Spleen (tissue), 11 donors: ENCODE results near the gene EIF1AD. TPM values are rescaled to one million over a fixed set of nuclear protein-coding genes. Genes with fewer than 3 reads are reported as not detected.

Source experiments
- DNase-seq: peaks from one replicate; pipeline ENCODE4 v3.0.0-alpha.2; 2020
- H3K27ac ChIP-seq, 8 donors: fragments of 200-600 bp; sonication (generic) in 7 of 8; 1 replicate in 4 of 8; 2 replicates in 4 of 8; pipeline versions ENCODE4 v1.5.0 to v1.8.0; 2016 to 2021; ENCODE audit warnings: inconsistent platforms in 4 of 8, mild to moderate bottlenecking in 4 of 8, moderate library complexity in 1 of 8
- H3K27me3 ChIP-seq, 7 donors: fragments of 200-600 bp; sonication (generic) in 6 of 7; replicated peaks in 1 of 7; 1 replicate in 4 of 7; 2 replicates in 3 of 7; pipeline versions ENCODE4 v1.5.0 to v1.8.0; 2016 to 2021; ENCODE audit warnings: inconsistent platforms in 3 of 7, mild to moderate bottlenecking in 1 of 7
- H3K36me3 ChIP-seq, 6 donors: fragments of 200-600 bp; sonication (generic) in 5 of 6; 1 replicate in 4 of 6; 2 replicates in 2 of 6; pipeline versions ENCODE4 v1.5.0 to v1.8.0; 2016 to 2021; ENCODE audit warnings: inconsistent platforms in 2 of 6
- H3K4me1 ChIP-seq, 6 donors: fragments of 200-600 bp; sonication (generic) in 5 of 6; 1 replicate in 3 of 6; 2 replicates in 3 of 6; pipeline versions ENCODE4 v1.5.0 to v1.8.0; 2016 to 2021; ENCODE audit warnings: inconsistent platforms in 3 of 6
- H3K4me3 ChIP-seq, 8 donors: fragments of 200-600 bp; sonication (generic) in 7 of 8; 1 replicate in 4 of 8; 2 replicates in 4 of 8; pipeline versions ENCODE4 v1.5.0 to v1.8.0; 2016 to 2021; ENCODE audit warnings: inconsistent platforms in 4 of 8, mild to moderate bottlenecking in 4 of 8, moderate library complexity in 2 of 8
- H3K9me3 ChIP-seq, 8 donors: fragments of 200-600 bp; sonication (generic) in 7 of 8; 1 replicate in 4 of 8; 2 replicates in 4 of 8; pipeline versions ENCODE4 v1.5.0 to v1.8.0; 2016 to 2021; ENCODE audit warnings: inconsistent platforms in 4 of 8
- CTCF ChIP-seq, 11 experiments: fragments of 200-600 bp in 7 of 11; fragments of 450-650 bp in 4 of 11; sonication (generic) in 4 of 11; IDR thresholded peaks in 8 of 11; conservative IDR thresholded peaks in 3 of 11; 1 replicate in 7 of 11; 2 replicates in 4 of 11; pipeline versions ENCODE4 v1.4.0 to v1.8.0; 2016 to 2021; ENCODE audit warnings: antibody characterized with exemption in 11 of 11, inconsistent platforms in 4 of 11, mild to moderate bottlenecking in 1 of 11
- POLR2A ChIP-seq, 3 donors: fragments of 450-650 bp; IDR thresholded peaks; one replicate each; pipeline ENCODE4 v1.5.1; 2017; ENCODE audit warnings: antibody characterized with exemption in 3 of 3, mild to moderate bottlenecking in 1 of 3
- POLR2AphosphoS5 ChIP-seq, 3 donors: sonication (generic); formaldehyde crosslinking; IDR thresholded peaks; one replicate each; pipeline ENCODE4 v1.5.1; 2017; ENCODE audit warnings: antibody characterized with exemption in 3 of 3
- WGBS, 5 donors: extraction: QIAGEN DNeasy Blood & Tissue Kit in 3 of 5; methylation state at CpG; one replicate each; pipeline versions ENCODE4 v1.1.5 to v1.1.7; 2013 to 2018; 5-methylcytosine and 5-hydroxymethylcytosine counted together
- intact Hi-C: fragments of 100-400 bp; cut with DNase I; formaldehyde crosslinking; loops from one replicate; pipeline ENCODE4 v1.15.0; 2023; ENCODE audit warnings: low total_unique reads
- polyA plus RNA-seq, 3 donors: library from polyadenylated mRNA; stranded (reverse); fragments of 200-250 nt; gene quantifications; one replicate each; pipeline ENCODE4 v1.2.1, GENCODE V29; 2013
- total RNA-seq, 7 donors: library from RNA; depleted of rRNA in 3 of 7; stranded (reverse); fragments of >200 nt in 3 of 7; fragmentation: NEBNext Ultra II Directional in 4 of 7; extraction: Animal tissue kit (Norgen Biotek cat#: 25700) in 4 of 7; gene quantifications; one replicate each; pipeline versions ENCODE4 v1.1.0 to v1.2.1, GENCODE V29; 2016 to 2021
- donor health status: healthy with polysubstance abuse.
- donor health status: DM: no; HTN: no; CAD: no; lungs with moderate emphysema.
- donor health status: DM: no; HTN: no; CAD: no.
- donor health status: Bipolar disorder and iron deficiency.
- donor health status: healthy.
- donor health status: DM: no; HTN: no; CAD: no.
- donor health status: DM: yes; HTN: yes; CAD: no.

The EIF1AD gene
- total and polyA plus RNA-seq, 10 donors: 14.3 to 39.2 (median 29.5) TPM

- no peaks in the 10 kb centered on the region for H3K36me3 ChIP-seq
- H3K4me1 ChIP-seq: no peaks in the 10 kb centered on the region
- no peak for TF ChIP-seq POLR2A (IDR thresholded peaks at IDR 0.05)
- no peak for TF ChIP-seq CTCF (IDR thresholded peaks at IDR 0.05 in 8 of 11, conservative IDR thresholded peaks at IDR 0.05 in 3 of 11)
- TF ChIP-seq POLR2AphosphoS5 (IDR thresholded peaks at IDR 0.05): no peak
- intact Hi-C loops: no loop called here
- DNase-seq: no peak
- H3K27me3 ChIP-seq: peaks cover 0 to 3% (median 0%) of the 10 kb centered on the region in 7 donors
- H3K9me3 ChIP-seq: no peaks in the 10 kb centered on the region
- H3K27ac ChIP-seq: no peak overlapping the region
- 80 to 95% (median 86%) methylated on average over 12 of the region's 12 CpGs for WGBS, 5 donors
- H3K4me3 ChIP-seq: no peak overlapping the region
Measured at GRCh38 chr11:65947603-65948125, 54.3 kb downstream of the EIF1AD start.

GRCh38 chr11:65947133-65947532 lies 54.8 kb downstream of the EIF1AD start:
- intact Hi-C loops: no loop called here

GRCh38 chr11:65946655-65947054 lies 55.3 kb downstream of the EIF1AD start:
- Histone ChIP-seq H3K27ac (no peak overlapping the region), H3K9me3 (no peaks in the 10 kb centered on the region), H3K4me1 (peaks cover 0 to 5% (median 2%) of the 10 kb centered on the region in 6 donors), H3K4me3 (no peak overlapping the region), H3K36me3 (no peaks in the 10 kb centered on the region), H3K27me3 (peaks cover 0 to 3% (median 0%) of the 10 kb centered on the region in 7 donors)
- DNase-seq: no peak
- TF ChIP-seq CTCF (IDR thresholded peaks at IDR 0.05 in 8 of 11, conservative IDR thresholded peaks at IDR 0.05 in 3 of 11): no peak
- intact Hi-C loops: no loop called here
- 78 to 93% (median 89%) methylated on average over 2 to 4 of the region's 4 CpGs for WGBS, 5 donors

More at GRCh38 chr11:65947133-65947532, 54.8 kb downstream of the EIF1AD start:
- TF ChIP-seq POLR2A (IDR thresholded peaks at IDR 0.05) (no peak), POLR2AphosphoS5 (IDR thresholded peaks at IDR 0.05) (no peak), CTCF (IDR thresholded peaks at IDR 0.05 in 8 of 11, conservative IDR thresholded peaks at IDR 0.05 in 3 of 11) (no peak)
- Histone ChIP-seq H3K9me3 (no peaks in the 10 kb centered on the region), H3K27ac (no peak overlapping the region), H3K36me3 (no peaks in the 10 kb centered on the region), H3K4me1 (peaks cover 0 to under 1% (median 0%) of the 10 kb centered on the region in 6 donors), H3K27me3 (peaks cover 0 to 3% (median 0%) of the 10 kb centered on the region in 7 donors), H3K4me3 (no peak overlapping the region)
- no peak for DNase-seq
- 70 to 84% (median 75%) methylated on average over 10 to 13 of the region's 13 CpGs for WGBS, 5 donors

Other genes starting within 250 kb of the EIF1AD start
- 10 to 100 TPM; 28.9 to 58.9 (median 33.1) TPM for gene AP5B1, start 221.2 kb downstream of the EIF1AD start, total RNA-seq
- 10 to 100 TPM in 1 of 3 donors, 1 to 10 TPM in 2; 2.8 to 12.6 (median 3.3) TPM for gene AP5B1, start 221.2 kb downstream of the EIF1AD start, polyA plus RNA-seq
- under 1 TPM in 2 of 7 donors, not detected in 5; 0.14 to 0.47 TPM for gene OVOL1, start 215.1 kb downstream of the EIF1AD start, total RNA-seq
- gene OVOL1, start 215.1 kb downstream of the EIF1AD start, polyA plus RNA-seq: under 1 TPM in 2 of 3 donors, not detected in 1; 0.03 to 0.06 TPM
- gene SNX32, start 168.2 kb downstream of the EIF1AD start, total RNA-seq: 1 to 10 TPM in 2 of 7 donors, under 1 TPM in 3, not detected in 2; 0.22 to 1.2 (median 0.77) TPM
- 1 to 10 TPM in 1 of 3 donors, under 1 TPM in 2; 0.45 to 1.5 (median 0.89) TPM for gene SNX32, start 168.2 kb downstream of the EIF1AD start, polyA plus RNA-seq
- gene CFL1, start 144.0 kb downstream of the EIF1AD start, total RNA-seq: 1,000 to 10,000 TPM in 2 of 7 donors, 100 to 1,000 TPM in 5; 666 to 1,219 (median 868) TPM
- 100 to 1,000 TPM; 562 to 869 (median 862) TPM for gene CFL1, start 144.0 kb downstream of the EIF1AD start, polyA plus RNA-seq
- 10 to 100 TPM; 54.8 to 77.3 (median 65.5) TPM for gene MUS81, start 141.7 kb downstream of the EIF1AD start, total RNA-seq
- 10 to 100 TPM; 71.2 to 93.5 (median 89.5) TPM for gene MUS81, start 141.7 kb downstream of the EIF1AD start, polyA plus RNA-seq
- 10 to 100 TPM; 21.0 to 53.5 (median 38.4) TPM for gene EFEMP2, start 129.4 kb downstream of the EIF1AD start, total RNA-seq
- gene EFEMP2, start 129.4 kb downstream of the EIF1AD start, polyA plus RNA-seq: 10 to 100 TPM; 22.5 to 39.1 (median 31.4) TPM
- 10 to 100 TPM; 18.8 to 38.2 (median 29.5) TPM for gene CTSW, start 122.3 kb downstream of the EIF1AD start, total RNA-seq
- gene CTSW, start 122.3 kb downstream of the EIF1AD start, polyA plus RNA-seq: 10 to 100 TPM in 2 of 3 donors, 1 to 10 TPM in 1; 5.6 to 13.2 (median 10.8) TPM
- 10 to 100 TPM; 52.3 to 79.0 (median 64.9) TPM for gene FIBP, start 113.7 kb downstream of the EIF1AD start, total RNA-seq
- 10 to 100 TPM; 61.9 to 66.3 (median 62.3) TPM for gene FIBP, start 113.7 kb downstream of the EIF1AD start, polyA plus RNA-seq
- gene CCDC85B, start 111.5 kb downstream of the EIF1AD start, total RNA-seq: 10 to 100 TPM; 38.7 to 61.7 (median 44.4) TPM
- 100 to 1,000 TPM in 1 of 3 donors, 10 to 100 TPM in 2; 53.9 to 131 (median 96.2) TPM for gene CCDC85B, start 111.5 kb downstream of the EIF1AD start, polyA plus RNA-seq
- gene FOSL1, start 101.8 kb downstream of the EIF1AD start, total RNA-seq: 1 to 10 TPM in 6 of 7 donors, under 1 TPM in 1; 0.42 to 5.4 (median 1.6) TPM
- 1 to 10 TPM in 2 of 3 donors, under 1 TPM in 1; 0.59 to 1.2 (median 1.2) TPM for gene FOSL1, start 101.8 kb downstream of the EIF1AD start, polyA plus RNA-seq
- gene C11orf68, start 83.1 kb downstream of the EIF1AD start, total RNA-seq: 10 to 100 TPM; 22.0 to 40.9 (median 31.7) TPM
- gene C11orf68, start 83.1 kb downstream of the EIF1AD start, polyA plus RNA-seq: 10 to 100 TPM; 34.3 to 44.9 (median 36.7) TPM
- 10 to 100 TPM; 58.3 to 84.2 (median 69.6) TPM for gene DRAP1, start 82.7 kb downstream of the EIF1AD start, total RNA-seq
- gene DRAP1, start 82.7 kb downstream of the EIF1AD start, polyA plus RNA-seq: 100 to 1,000 TPM; 116 to 123 (median 122) TPM
- gene TSGA10IP, start 56.7 kb downstream of the EIF1AD start, total RNA-seq: under 1 TPM in 1 of 7 donors, not detected in 6; 0.24 TPM
- under 1 TPM; 0.06 to 0.24 (median 0.14) TPM for gene TSGA10IP, start 56.7 kb downstream of the EIF1AD start, polyA plus RNA-seq
- 10 to 100 TPM; 26.6 to 64.7 (median 54.9) TPM for gene SART1, start 40.4 kb downstream of the EIF1AD start, total RNA-seq
- gene SART1, start 40.4 kb downstream of the EIF1AD start, polyA plus RNA-seq: 100 to 1,000 TPM in 2 of 3 donors, 10 to 100 TPM in 1; 80.3 to 117 (median 109) TPM
- 100 to 1,000 TPM in 3 of 7 donors, 10 to 100 TPM in 4; 50.5 to 139 (median 92.9) TPM for gene BANF1, start 346 bp upstream of the EIF1AD start, total RNA-seq
- gene BANF1, start 346 bp upstream of the EIF1AD start, polyA plus RNA-seq: 100 to 1,000 TPM; 151 to 219 (median 196) TPM
- gene CST6, start 9.9 kb upstream of the EIF1AD start, total RNA-seq: not detected
- gene CST6, start 9.9 kb upstream of the EIF1AD start, polyA plus RNA-seq: 1 to 10 TPM in 1 of 3 donors, under 1 TPM in 2; 0.76 to 1.4 (median 0.93) TPM
- 1 to 10 TPM in 3 of 7 donors, under 1 TPM in 2, not detected in 2; 0.70 to 1.2 (median 1.1) TPM for gene CATSPER1, start 24.3 kb upstream of the EIF1AD start, total RNA-seq
- gene CATSPER1, start 24.3 kb upstream of the EIF1AD start, polyA plus RNA-seq: under 1 TPM; 0.30 to 0.51 (median 0.50) TPM
- not detected for gene GAL3ST3, start 47.0 kb upstream of the EIF1AD start, total RNA-seq
- under 1 TPM; 0.03 to 0.04 (median 0.03) TPM for gene GAL3ST3, start 47.0 kb upstream of the EIF1AD start, polyA plus RNA-seq
- gene SF3B2, start 50.2 kb upstream of the EIF1AD start, total RNA-seq: 100 to 1,000 TPM; 139 to 195 (median 164) TPM
- gene SF3B2, start 50.2 kb upstream of the EIF1AD start, polyA plus RNA-seq: 100 to 1,000 TPM in 1 of 3 donors, 10 to 100 TPM in 2; 77.5 to 104 (median 89.9) TPM
- 100 to 1,000 TPM in 5 of 7 donors, 10 to 100 TPM in 2; 65.8 to 126 (median 110) TPM for gene PACS1, start 68.1 kb upstream of the EIF1AD start, total RNA-seq
- gene PACS1, start 68.1 kb upstream of the EIF1AD start, polyA plus RNA-seq: 10 to 100 TPM; 20.6 to 35.1 (median 20.9) TPM